ENCODE results near the gene EEFSEC. TPM values are rescaled to one million over a fixed set of nuclear protein-coding genes. Genes with fewer than 3 reads are reported as not detected.

EEFSEC gene
- total RNA-seq, 1 experiment from 2014 or later, result 9.5 TPM

DNA sequence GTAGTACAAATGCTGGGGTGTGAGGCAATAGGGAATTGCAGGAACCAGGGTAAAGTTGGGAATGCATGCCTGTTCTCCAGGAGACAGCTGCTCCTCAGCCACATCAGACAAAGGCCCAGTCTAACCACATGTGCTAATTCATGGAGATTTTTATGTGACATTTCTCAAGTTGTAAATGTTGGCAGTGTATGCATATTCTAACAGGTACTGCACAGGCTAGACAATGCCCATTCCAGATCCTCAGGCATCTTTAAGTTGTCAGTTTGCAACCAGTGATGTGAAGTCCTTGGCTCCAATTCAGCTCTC, 84.9 kb downstream of the EEFSEC start:
- Mint-ChIP-seq H3K9me3 (no peaks in the 10 kb centered on the region; a peak in 1 of 5 replicates), H3K4me3 (no peak overlapping the region), H3K27me3 (ENCODE audit: low read depth) (no peaks in the 10 kb centered on the region), H3K36me3 (ENCODE audit: insufficient read depth in 1 of 3, low read depth in 3 of 3) (no peaks in the 10 kb centered on the region; a peak in 1 of 7 replicates), H3K4me1 (peaks cover 15 to 17% of the 10 kb centered on the region in 2 experiments), H3K27ac (no peak overlapping the region)
- Histone ChIP-seq H3K27ac (ENCODE audit: insufficient read length, low read depth, low read length) (no peak overlapping the region), H3K79me2 (ENCODE audit: insufficient read depth, low read length) (no peaks in the 10 kb centered on the region), H2BK12ac (ENCODE audit: insufficient read length, low read depth, low read length) (no peak overlapping the region), H3K9ac (ENCODE audit: extremely low read depth, insufficient read length, low read length) (no peak overlapping the region), H2BK5ac (ENCODE audit: insufficient read length, low read length) (no peak overlapping the region), H3K18ac (ENCODE audit: insufficient read length, low read depth, low read length) (no peak overlapping the region), H2AK5ac (ENCODE audit: insufficient read length, low read length) (no peak overlapping the region), H2BK120ac (ENCODE audit: low read depth, low read length, poor library complexity, severe bottlenecking) (no peak overlapping the region), H3K27me3 (ENCODE audit: insufficient read depth, low read length) (no peaks in the 10 kb centered on the region), H3K56ac (ENCODE audit: insufficient read length, low read depth, low read length) (no peak overlapping the region), H4K8ac (replicated peaks; ENCODE audit: insufficient read length, low read depth, low read length) (no peak overlapping the region), H3K4me2 (ENCODE audit: insufficient read depth, insufficient read length, low read length) (no peak overlapping the region), H3K14ac (ENCODE audit: insufficient read depth, low read length) (no peak overlapping the region), H4K91ac (ENCODE audit: insufficient read length, low read depth, low read length) (no peak overlapping the region), H3K4me1 (ENCODE audit: insufficient read depth, low read length) (no peaks in the 10 kb centered on the region), H4K5ac (ENCODE audit: insufficient read length, low read depth, low read length) (no peak overlapping the region), H2BK20ac (ENCODE audit: low read depth, low read length, poor library complexity, severe bottlenecking) (no peak overlapping the region), H3K79me1 (ENCODE audit: insufficient read depth, low read depth, low read length, poor library complexity, severe bottlenecking) (peaks cover 3% of the 10 kb centered on the region), H2BK15ac (ENCODE audit: low read depth, low read length) (no peak overlapping the region), H3K23ac (ENCODE audit: insufficient read length, low read depth, low read length) (no peak overlapping the region), H4K20me1 (ENCODE audit: control insufficient read depth, insufficient read depth, insufficient read length) (no peaks in the 10 kb centered on the region), H2AFZ (ENCODE audit: low read length) (no peak overlapping the region), H3K4ac (ENCODE audit: low read depth, low read length) (no peak overlapping the region), H3T11ph (ENCODE audit: low read length) (no peak overlapping the region), H3K23me2 (ENCODE audit: insufficient read length, low read depth, low read length, poor library complexity, severe bottlenecking) (no peaks in the 10 kb centered on the region), H3K9me3 (ENCODE audit: control insufficient read depth, low read depth, low read length) (no peaks in the 10 kb centered on the region)
- no peak for DNase-seq
- TF ChIP-seq, protein P1, sequence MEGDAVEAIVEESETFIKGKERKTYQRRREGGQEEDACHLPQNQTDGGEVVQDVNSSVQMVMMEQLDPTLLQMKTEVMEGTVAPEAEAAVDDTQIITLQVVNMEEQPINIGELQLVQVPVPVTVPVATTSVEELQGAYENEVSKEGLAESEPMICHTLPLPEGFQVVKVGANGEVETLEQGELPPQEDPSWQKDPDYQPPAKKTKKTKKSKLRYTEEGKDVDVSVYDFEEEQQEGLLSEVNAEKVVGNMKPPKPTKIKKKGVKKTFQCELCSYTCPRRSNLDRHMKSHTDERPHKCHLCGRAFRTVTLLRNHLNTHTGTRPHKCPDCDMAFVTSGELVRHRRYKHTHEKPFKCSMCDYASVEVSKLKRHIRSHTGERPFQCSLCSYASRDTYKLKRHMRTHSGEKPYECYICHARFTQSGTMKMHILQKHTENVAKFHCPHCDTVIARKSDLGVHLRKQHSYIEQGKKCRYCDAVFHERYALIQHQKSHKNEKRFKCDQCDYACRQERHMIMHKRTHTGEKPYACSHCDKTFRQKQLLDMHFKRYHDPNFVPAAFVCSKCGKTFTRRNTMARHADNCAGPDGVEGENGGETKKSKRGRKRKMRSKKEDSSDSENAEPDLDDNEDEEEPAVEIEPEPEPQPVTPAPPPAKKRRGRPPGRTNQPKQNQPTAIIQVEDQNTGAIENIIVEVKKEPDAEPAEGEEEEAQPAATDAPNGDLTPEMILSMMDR (conservative IDR thresholded peaks at IDR 0.05), result no peak
